Cerebellar nuclear complex (tissue), 1 donor: ENCODE measurements around the gene KRTAP5-11.
"Not testable (repeated sequence)": the region's sequence is repeated elsewhere in the genome, so short reads cannot be mapped to it uniquely, and the experiment has no call there.

ENCODE experiments used
- DNase-seq, 2 experiments: peaks; one replicate each; lab custom pipeline; 2025; lab: John Stamatoyannopoulos, UW

KRTAP5-11 gene

DNA sequence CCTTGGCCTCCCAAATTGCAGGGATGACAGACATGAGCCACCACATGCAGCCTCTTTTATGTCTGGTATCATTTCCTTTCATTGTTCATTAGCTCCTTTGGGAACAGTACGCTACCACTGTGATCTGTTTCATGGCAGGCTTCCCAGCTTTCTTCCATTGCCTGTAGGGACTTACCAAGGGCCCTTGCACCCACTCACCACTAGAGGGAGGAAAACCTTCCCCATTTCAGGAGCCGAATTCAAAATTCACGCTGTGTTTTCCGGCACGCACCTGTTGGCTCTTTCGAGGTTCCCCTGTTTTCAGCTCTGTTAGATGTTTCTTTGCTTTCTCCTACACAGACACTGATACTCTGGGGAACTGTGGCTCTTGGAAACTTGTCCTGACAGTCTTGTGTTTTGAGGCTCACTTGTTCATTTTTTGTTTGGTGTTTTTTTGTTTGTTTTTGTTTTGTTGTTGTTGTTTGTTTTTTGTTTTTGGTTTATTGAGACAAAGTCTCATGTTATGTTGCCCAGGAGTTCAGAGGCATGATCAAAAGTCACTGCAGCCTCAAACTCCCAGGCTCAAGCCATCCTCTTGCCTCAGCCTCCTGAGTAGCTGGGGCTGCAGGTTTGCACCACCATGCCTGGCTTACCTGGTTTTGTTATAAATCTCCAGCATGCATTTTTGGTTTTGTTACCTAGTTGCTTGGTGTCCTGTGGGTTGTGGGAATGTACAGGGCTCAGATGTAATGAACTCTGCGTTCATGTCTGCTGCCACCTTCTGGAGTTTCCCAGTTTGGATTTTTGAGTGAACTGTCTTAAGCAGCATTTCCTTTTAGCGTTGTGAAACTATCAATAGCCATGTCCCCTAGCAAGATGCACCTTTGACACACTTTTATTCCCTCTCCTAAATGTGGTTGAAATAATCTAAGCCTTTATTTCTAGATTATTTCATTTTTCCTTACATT is 2.3 kb downstream of the KRTAP5-11 start:
- DNase-seq, result peak in 1 of 2 experiments; percentile 38

DNA sequence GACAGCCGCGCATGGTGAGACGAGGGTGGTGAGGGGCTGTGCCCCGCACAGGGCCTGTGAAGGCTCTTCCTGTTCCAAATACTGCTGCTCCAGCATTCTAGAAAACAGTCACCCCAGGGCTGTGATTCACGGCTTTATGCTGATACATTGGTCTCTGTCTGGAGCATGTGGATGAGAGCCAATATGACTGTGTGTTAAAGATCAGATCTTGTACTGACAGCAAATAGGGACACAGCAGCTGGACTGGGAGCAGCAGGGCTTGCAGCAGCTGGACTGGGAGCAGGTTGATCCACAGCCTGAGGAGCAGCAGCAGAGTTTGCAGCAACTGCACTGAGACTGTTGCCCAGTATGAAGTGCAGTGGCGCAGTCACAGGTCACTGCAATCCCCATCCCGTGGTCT is 3.2 kb downstream of the KRTAP5-11 start:
- DNase-seq, result not testable (repeated sequence)

DNA sequence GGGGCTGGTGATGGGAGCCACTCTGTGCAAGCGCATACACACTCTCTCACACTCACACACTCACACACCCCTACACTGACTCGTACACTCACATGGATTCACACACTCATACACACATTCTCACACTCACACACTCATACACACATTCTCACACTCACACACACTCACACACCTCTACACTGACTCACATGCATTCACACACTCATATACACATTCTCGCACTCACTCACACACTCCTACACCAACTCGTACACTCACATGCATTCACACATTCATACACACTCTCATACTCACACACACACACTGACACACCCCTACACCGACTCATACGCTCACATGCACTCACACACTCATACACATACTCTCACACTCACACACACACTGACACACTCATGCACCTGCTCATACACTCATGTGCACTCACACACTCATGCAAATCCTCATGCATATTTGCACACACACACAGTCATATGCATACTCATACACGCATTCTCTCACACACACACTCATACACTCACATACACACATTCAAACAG is 5.1 kb downstream of the KRTAP5-11 start:
- DNase-seq, result no peak

DNA sequence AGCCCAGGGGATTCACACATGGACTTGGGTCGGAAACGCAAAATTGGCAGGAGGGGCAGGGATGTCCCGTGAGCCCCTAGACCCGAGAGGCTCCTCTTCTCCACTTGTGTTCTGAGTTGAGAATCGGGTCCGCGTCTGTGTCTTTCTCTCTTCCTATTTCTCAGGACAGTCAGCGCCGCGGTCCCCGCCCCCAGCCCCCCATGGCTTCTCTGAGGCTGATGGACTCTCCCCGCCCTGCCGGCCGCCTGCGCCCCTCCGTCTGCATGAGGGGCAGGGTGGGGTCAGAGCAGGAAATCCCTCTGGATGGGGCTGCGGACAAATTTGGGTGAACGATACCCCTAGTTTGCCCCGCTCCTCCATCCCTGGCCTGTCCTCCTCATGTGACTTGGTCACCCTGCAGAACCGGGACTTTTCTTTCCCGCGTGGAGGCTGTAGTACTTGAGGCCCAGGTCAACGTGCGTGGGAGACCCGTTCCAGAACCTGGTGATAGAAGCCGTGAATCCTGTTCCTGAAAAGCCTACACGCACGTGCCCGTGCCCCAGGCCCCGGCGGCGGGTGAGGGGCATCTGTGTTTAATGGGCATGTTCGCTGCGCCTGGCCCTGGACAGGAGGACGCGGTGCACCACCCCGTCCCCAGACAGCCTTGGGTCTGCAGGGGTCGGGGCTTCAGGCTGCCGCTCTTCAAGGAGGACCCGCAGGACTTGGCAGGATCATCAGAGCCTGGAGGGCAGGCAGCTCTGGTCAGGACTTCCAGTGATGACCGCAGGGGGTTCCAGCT is 5.8 kb downstream of the KRTAP5-11 start:
- not testable (repeated sequence) for DNase-seq

DNA sequence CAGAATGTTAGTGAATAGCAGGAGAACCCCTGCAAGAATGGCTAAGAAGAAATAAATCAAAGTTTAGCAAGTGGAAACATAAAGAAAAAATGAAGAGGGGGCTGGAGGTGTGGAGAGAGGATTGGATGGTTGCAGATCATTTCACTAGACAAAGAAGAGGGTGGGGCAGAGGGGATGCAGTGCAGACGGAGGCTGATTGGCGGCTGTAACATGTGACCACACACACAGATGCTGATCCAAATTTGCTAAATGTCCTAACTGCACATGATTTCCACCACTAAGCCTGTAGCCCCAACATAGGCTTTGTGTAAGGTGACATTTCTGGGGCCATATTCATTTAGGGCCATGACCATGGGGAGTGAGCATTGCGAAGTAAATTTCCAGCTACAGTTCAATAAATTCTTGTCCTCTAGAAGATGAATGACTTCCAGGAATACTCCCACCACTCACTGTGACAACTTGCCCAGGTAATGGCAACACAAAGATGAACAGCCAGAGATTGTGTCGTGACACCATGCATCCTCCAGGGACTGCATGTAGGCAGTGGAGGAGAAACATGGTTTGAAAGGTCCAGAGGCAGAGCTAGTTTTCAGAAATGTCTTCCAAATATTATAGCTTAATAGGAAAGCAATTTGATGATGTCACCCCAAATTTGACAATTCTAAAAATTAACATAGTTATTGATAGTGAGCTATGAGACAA is 6.8 kb downstream of the KRTAP5-11 start:
- no peak for DNase-seq

DNA sequence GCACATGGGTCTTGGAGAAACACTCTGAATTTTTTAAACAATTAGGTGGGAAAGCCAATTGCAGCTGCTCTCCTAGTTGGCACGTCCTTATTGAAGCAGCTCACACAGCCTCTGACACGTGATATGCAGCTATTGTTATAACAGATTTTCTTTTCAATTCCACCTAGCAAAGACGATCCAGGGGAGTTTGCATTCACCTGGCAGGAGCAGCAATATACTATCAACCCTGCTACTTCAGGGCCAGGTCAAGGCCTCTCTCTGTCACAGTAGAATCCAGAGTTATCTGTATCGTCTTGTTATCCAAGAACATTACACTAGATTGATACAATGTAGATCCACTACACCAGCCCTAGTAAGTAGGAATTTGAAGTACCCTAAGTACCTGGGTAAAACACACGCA is 8.3 kb downstream of the KRTAP5-11 start:
- DNase-seq, result no peak

DNA sequence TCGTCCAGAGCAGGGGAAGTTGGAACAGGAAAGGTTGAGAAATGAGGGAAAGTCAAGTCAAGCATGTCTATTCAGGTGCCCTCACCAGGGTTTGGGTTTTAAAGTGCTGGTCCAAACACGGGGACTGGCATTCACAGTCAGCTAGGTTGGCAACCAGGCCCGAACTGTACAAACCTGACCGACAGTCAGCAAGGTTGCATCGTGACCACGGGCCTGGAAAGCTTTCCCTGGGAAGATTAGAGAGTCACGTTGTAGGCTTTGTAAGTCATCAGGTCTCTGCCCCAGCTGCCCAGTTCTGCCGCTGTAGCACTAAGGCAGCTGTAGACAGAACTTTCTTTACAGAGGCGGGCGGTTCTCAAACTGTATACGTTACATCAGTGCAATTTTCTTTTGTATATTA is 9.9 kb downstream of the KRTAP5-11 start:
- no peak for DNase-seq

DNA sequence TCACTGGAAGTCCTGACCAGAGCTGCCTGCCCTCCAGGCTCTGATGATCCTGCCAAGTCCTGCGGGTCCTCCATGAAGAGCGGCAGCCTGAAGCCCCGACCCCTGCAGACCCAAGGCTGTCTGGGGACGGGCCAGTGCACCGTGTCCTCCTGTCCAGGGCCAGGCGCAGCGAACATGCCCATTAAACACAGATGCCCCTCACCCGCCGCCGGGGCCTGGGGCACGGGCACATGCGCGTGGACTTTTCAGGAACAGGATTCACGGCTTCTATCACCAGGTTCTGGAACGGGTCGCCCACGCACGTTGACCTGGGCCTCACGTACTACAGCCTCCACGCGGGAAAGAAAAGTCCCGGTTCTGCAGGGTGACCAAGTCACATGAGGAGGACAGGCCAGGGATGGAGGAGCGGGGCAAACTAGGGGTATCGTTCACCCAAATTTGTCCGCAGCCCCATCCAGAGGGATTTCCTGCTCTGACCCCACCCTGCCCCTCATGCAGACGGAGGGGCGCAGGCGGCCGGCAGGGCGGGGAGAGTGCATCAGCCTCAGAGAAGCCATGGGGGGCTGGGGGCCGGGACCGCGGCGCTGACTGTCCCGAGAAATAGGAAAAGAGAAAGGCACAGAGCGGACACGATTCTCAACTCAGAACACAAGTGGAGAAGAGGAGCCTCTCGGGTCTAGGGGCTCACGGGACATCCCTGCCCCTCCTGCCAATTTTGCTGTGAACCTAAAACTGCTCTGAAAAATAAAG is 11.4 kb downstream of the KRTAP5-11 start:
- not testable (repeated sequence) for DNase-seq

DNA sequence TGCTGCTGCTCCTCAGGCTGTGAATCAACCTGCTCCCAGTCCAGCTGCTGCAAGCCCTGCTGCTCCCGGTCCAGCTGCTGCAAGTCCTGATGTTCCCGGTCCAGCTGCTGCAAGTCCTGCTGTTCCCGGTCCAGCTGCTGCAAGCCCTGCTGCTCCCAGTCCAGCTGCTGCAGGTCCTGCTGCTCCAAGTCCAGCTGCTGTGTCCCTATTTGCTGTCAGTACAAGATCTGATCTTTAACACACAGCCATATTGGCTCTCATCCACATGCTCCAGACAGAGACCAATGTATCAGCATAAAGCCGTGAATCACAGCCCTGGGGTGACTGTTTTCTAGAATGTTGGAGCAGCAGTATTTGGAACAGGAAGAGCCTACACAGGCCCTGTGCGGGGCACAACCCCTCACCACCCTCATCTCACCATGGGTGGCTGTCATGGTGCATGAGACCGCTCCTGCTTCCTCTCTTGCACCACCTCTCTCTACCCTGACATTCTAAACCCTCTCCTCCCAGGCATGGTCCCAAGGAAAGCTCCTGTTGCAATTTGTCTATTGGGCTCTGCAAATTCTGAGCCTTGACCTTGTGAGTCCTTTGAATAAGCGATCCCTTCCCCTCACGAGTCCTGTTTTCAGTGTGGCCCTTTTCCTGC is 13.8 kb downstream of the KRTAP5-11 start:
- DNase-seq, result no peak

DNA sequence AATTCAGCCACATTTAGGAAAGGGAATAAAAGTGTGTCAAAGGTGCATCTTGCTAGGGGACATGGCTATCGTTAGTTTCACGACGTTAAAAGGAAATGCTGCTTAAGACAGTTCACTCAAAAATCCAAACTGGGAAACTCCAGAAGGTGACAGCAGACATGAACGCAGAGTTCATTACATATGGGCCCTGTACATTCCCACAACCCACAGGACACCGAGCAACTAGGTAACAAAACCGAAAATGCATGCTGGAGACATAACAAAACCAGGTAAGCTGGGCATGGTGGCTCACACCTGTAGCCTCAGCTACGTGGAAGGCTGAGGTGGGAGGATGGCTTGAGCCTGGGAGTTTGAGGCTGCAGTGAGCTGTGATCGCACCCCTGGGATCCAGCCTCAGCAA is 15.0 kb downstream of the KRTAP5-11 start:
- DNase-seq, result not testable (repeated sequence)

DNA sequence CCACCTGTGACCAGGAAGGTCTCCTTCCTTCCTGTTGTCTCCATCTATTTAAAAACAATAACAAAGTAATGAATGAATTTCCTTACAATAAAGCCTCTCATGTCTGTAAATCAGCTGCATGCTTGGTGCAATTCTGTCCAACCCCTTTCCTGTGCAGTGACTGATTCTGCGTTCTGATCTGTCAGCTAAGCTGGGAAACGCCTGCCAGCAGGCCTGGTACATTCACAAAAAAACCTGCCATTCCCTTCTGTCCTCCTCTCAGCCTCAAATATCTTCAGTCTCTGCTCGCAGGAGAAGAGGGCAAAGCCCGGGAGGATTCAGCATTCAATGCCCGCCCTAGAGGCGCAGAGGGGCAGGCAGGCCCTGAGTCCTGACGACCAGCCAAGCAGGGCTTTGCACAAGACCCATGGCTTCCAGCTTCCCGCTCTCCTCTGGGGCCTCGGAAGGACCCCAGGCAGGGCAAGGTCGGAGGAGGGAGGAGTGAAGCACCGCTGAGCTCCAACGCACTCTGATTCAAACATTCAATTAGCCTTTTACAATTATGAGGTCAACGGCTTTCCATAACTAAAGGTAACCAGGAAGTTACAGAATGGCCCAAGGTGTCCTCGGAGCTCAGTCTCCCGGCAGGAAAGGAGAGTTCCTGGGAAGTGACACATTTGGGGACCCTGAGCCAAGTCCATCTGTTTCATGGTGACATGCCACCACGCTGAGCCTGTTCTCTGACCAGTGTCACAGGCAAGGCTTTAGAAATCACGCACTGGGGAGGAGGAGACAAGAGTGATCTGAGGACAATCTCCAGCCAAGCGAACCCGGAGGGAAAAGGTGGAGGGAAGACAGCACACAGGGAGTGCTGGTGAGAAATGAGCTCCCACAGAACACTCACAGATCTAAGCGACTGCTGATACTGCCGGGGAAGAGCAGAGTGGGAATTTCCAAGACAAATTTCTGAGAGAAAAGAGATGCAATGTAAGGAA is 15.8 kb downstream of the KRTAP5-11 start:
- not testable (repeated sequence) for DNase-seq

DNA sequence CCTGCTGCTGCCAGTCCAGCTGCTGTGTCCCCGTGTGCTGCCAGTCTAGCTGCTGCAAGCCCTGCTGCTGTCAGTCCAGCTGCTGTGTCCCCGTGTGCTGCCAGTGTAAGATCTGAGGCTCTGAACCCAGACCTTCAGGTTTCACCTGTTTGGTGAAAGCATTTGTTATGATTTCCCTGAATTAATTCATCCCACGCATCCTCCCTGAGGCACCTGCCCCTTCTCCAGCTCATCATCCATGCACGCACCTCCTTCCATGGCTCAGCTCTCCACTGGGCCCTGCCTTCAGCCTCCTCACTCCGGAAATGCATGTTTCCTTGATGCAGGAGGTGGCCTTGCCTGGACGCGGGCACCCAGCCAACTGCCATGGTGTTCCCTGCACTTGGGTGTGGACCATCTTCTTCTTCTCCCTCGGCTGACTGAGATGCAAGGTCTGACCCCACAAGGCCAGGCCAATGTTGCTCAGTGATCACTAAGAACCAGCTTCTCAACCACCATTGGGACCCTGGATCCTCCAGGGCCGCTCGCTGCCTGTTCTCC is 16.5 kb downstream of the KRTAP5-11 start:
- DNase-seq, result no peak

DNA sequence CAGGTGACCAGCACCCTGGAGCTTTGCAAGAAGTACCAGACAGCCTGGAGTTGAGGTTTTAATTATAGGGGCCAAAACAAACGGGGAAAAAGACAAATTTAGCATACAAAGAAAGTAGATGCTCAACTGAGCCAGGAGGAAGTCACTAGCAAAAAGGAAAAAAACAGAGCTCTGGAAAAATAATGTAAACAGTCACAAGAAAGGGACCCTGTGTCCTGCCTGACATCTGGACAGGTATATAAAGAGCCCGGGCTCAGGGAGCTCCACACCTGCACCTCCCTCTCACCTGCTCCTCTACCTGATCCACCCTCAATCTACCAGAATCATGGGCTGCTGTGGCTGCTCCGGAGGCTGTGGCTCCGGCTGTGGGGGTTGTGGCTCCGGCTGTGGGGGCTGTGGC is 17.4 kb downstream of the KRTAP5-11 start, which contains the start of gene KRTAP5-10:
Gene KRTAP5-10, plus strand, starts transcription at position 301 of the 400 bp plus-strand sequence. Its CDS starts 25 bp downstream, at position 326.
- DNase-seq, result no peak

DNA sequence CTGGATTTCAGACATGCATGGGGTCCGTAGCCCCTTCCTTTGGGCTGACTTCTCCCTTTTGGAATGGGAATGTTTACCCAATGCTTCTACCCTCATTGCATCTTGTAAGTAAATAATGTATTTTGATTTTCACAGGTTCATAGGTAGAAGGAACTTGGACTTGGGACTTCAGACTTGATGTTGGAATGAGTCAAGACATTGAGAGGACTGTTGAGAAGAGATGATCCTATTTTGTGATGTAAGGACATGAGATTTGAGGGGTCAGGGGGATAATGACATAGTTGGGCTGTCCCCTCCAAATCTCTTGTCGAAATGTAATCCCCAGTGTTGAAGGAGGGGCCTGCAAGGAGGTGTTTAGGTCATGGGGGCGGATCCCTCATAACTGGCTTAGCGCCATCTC is 18.2 kb downstream of the KRTAP5-11 start:
- DNase-seq, result no peak

DNA sequence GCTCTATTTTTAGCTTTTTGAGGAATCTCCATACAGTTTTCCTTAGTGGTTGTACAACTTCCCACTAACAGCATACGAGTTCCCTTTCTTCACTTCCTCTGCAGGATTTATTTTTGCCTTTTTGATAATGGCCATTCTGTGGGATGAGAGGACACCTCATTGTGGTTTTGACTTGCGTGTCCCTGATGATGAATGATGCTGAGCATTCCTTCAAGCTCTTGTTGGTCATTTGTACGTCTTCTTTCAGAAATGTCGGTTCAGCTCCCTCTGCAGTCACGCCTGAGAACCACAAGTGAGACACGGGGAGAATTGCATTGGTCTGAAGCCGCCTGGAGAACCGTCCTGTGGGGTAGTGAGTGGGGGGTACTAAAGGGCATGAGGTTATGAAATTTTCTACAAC is 19.3 kb downstream of the KRTAP5-11 start:
- no peak for DNase-seq

DNA sequence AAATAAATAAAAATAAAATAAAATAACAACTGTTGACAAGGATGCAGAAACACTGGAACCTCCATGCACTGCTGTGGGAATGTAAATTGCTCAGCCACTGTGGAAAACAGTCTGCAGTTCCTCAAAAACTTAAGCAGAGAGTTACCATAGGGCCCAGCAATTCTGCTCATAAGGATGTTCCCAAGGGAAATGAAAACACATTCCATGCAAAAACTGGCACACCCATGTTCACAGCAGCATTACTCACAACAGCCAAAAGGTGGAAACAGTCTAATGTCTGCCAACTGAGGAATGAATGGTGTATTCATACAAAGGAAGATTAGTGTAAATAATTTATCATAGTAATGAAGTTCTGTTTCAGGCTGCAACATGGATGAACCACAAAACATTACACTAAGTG is 20.6 kb downstream of the KRTAP5-11 start:
- DNase-seq, result no peak

DNA sequence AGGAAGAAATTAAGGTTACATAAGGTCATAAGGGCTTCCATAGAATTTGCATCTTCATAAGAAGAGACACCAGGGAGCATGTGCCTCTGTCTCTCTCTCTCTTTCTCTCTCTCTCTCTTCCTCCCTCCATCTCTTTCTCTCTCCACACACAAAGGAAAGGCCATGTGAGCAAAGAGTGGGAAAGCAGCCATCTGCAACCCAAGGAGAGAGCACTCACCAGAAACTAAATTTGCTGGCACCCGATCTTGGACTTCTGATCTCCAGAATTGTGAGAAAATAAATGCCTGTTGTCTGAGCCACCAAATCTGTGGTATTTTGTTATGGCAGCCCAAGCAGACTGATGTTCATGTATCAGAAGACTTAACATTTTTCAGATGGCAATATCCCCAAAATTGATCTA is 23.7 kb downstream of the KRTAP5-11 start:
- no peak for DNase-seq

DNA sequence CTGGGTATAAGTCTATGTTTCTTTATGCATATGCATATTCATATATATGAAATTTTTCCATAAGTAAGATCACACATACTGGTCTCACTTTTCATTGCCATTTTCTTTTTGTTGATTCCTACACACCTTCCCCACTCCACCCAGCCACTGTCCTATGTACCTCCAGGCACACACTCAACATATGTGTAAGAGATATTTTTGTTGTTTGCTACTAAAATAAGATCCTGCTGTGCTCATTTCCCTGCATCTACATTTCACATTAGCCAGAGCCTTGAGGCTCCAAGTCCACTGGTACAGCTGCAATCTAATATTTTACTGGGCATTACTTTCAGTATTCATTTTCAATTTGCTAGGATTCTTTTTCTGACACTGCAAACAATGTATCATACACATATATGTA is 25.4 kb downstream of the KRTAP5-11 start:
- no peak for DNase-seq

DNA sequence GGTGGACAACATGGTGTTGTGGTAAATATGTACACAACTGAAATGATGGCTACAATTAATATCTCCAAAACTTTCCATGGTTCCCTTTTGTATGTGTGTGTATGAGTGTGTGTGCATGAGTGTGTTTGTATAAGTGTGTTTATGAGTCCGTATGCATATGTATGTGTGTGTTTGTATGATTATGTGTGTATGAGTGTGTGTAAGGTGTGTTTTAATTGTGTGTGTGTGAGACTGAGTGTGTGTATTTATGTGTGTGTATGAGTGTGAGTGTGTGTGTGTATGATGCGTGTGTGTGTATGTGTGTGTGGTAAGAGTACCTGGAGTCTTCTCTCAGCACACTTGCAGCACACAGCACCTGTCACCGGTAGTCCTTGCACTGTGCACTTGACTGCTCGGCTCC is 26.7 kb downstream of the KRTAP5-11 start:
- DNase-seq, result no peak
